ENCODE results near the gene UNK. TPM values are rescaled to one million over a fixed set of nuclear protein-coding genes. Genes with fewer than 3 reads are reported as not detected.

The UNK gene
- total RNA-seq, 4 donors from 2014 or later, result 6.9 to 69.7 (median 45.5) TPM

DNA sequence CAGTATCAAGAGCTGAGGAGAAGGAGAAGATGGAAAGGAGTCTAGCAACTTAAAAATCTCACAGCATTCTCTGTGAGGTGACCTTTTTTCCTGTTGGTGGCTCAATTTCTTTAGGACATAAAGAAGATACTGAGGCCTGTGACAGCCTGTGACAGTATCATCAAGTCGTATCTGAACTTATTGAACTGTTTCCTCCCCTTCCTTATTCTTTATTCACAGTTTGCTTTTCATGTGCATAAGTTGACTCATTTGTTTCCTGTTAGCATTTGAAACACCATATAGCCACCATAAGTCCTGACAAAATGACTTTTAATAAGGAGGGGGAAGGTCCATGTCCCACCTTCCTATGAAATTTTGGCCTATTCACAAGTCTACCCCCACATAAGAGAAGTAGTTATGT, 8.9 kb downstream of the UNK start:
- no peaks in the 10 kb centered on the region for H3K36me3 ChIP-seq
- no peaks in the 10 kb centered on the region for H3K27me3 ChIP-seq
- no peak overlapping the region for H3K4me3 ChIP-seq
- DNase-seq, result no peak
- intact Hi-C loops (cut with DNase I; ENCODE audit: low total_unique reads), result no loop called here
- no peak for TF ChIP-seq POLR2A (IDR thresholded peaks at IDR 0.05)
- TF ChIP-seq, protein P1, sequence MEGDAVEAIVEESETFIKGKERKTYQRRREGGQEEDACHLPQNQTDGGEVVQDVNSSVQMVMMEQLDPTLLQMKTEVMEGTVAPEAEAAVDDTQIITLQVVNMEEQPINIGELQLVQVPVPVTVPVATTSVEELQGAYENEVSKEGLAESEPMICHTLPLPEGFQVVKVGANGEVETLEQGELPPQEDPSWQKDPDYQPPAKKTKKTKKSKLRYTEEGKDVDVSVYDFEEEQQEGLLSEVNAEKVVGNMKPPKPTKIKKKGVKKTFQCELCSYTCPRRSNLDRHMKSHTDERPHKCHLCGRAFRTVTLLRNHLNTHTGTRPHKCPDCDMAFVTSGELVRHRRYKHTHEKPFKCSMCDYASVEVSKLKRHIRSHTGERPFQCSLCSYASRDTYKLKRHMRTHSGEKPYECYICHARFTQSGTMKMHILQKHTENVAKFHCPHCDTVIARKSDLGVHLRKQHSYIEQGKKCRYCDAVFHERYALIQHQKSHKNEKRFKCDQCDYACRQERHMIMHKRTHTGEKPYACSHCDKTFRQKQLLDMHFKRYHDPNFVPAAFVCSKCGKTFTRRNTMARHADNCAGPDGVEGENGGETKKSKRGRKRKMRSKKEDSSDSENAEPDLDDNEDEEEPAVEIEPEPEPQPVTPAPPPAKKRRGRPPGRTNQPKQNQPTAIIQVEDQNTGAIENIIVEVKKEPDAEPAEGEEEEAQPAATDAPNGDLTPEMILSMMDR (IDR thresholded peaks at IDR 0.05), result no peak
- no peaks in the 10 kb centered on the region for H3K4me1 ChIP-seq
- no peak overlapping the region for H3K27ac ChIP-seq
- no peaks in the 10 kb centered on the region for H3K9me3 ChIP-seq

DNA sequence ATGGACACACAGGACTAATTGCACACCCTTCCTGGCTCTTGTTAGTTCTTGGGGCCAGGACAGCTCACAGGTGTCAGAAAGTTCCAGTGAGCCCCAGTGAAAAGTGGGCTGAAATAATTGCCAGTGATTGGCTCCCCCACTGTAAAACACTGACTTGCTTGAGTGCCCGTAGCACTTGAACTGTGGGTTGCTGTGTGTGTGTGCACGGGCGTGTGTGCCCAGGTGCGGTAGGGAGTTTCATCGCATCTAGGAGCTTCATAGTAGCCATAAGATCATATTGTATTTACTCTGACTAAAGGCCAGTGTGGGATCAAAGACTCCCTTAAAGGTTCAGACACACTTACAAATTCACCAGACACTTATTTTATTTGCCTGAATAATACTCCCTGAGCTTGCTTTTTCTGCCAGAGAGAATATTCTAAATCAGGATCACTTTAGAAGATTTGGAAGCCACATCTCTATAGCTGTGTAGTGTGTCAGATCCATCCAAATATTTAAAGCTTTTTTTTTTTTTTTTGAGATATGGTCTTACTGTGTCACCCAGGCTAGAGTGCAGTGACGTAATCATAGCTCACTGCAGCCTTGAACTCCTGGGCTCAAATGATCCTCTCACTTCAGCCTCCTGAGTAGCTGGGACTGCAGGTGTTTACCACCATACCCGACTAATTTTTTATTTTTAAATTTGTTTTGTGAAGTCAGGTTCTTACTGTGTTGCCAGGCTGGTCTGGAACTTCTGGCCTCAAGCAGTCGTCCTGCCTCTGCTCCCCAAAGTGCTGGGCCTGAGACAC, 11.4 kb downstream of the UNK start:
- Histone ChIP-seq H3K4me1 (no peaks in the 10 kb centered on the region), H3K36me3 (no peaks in the 10 kb centered on the region), H3K4me3 (no peak overlapping the region), H3K27me3 (no peaks in the 10 kb centered on the region), H3K9me3 (no peaks in the 10 kb centered on the region), H3K27ac (no peak overlapping the region)
- TF ChIP-seq POLR2A (IDR thresholded peaks at IDR 0.05), result no peak
- intact Hi-C loops (cut with DNase I; ENCODE audit: low total_unique reads), result no loop called here
- no peak for DNase-seq

DNA sequence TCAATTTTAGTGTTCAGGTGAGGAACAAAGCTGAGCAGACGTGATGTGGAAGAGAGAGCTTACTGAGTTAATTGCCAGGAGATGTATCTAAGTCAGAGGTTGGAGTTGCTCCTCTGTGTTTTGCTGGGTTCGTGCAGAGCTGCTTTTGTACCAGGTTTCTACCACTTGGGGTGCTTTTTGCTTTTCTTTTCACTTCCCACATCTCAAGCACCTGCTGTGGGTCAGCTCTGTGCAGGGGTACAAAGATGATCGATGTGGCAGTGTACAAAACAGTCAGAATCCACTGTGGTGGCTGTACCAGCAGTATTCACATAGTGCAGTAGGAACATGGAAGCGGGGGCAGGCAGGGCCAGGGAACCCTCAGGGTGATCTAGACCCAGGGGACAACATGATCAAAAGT, 14.8 kb downstream of the UNK start:
- no peaks in the 10 kb centered on the region for H3K4me1 ChIP-seq
- no peak for TF ChIP-seq POLR2A (IDR thresholded peaks at IDR 0.05)
- TF ChIP-seq, protein P1 (IDR thresholded peaks at IDR 0.05), result no peak
- DNase-seq, result no peak
- intact Hi-C loops (cut with DNase I; ENCODE audit: low total_unique reads), result no loop called here
- no peaks in the 10 kb centered on the region for H3K27me3 ChIP-seq
- H3K36me3 ChIP-seq, result no peaks in the 10 kb centered on the region
- no peak overlapping the region for H3K27ac ChIP-seq
- H3K9me3 ChIP-seq, result no peaks in the 10 kb centered on the region
- H3K4me3 ChIP-seq, result no peak overlapping the region

DNA sequence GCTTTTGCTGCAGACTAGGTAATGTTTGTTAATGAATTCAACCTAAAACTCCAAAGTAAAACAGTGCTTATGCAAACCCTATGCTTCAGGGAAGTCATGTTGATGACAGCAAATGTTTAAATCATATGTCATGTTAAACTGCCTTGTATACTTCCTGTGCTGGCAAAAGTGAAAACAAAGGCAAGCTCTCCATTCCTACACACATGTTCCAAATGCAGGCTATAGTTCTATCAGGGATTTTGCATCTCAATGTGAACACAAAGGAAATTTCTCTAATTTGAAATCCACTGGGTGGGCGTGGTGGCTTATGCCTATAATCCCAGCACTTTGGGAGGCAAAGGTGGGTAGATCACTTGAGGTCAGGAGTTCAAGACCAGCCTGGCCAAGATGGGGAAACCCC, 19.3 kb downstream of the UNK start:
- Histone ChIP-seq H3K27me3 (no peaks in the 10 kb centered on the region), H3K4me1 (peaks cover 0 to 4% of the 10 kb centered on the region in 2 donors), H3K4me3 (no peak overlapping the region), H3K36me3 (no peaks in the 10 kb centered on the region), H3K9me3 (no peaks in the 10 kb centered on the region), H3K27ac (no peak overlapping the region)
- intact Hi-C loops (cut with DNase I; ENCODE audit: low total_unique reads), result no loop called here
- DNase-seq, result no peak
- TF ChIP-seq, protein P1 (IDR thresholded peaks at IDR 0.05), result no peak
- TF ChIP-seq POLR2A (IDR thresholded peaks at IDR 0.05), result no peak

DNA sequence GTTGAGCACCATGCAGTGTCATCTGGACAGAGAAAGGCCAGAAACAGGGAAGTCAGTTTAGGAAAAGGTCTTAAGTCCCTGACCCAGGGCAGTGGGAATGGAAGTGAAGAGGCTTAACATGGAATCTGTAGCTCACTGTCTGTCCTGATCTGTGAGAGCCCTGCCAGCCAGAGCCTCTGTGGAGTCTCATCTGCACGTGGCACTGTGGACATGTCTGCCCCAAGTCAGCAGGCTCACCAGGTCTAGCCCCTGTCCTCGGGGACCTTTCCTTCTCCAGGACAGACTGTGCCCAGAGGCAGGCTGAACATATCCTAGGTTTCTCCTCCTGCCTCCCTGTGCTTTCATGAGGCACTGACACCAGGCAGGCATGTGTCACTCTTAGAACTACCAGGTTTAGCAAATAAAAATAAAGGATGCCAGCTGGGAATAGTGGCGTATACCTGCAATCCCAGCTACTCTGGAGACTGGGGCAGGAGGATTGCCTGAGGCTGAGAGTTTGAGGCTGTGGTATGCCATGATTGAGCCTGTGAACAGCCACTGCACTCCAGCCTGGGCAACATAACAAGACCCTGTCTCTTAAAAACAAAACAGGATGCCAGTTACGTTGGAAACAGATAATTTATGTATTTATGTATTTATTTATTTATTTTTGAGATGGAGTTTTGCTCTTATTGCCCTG, 22.4 kb downstream of the UNK start:
- Histone ChIP-seq H3K9me3 (no peaks in the 10 kb centered on the region), H3K4me3 (no peak overlapping the region), H3K4me1 (peaks cover 0 to 8% of the 10 kb centered on the region in 2 donors), H3K27ac (no peak overlapping the region), H3K36me3 (no peaks in the 10 kb centered on the region), H3K27me3 (no peaks in the 10 kb centered on the region)
- TF ChIP-seq POLR2A (IDR thresholded peaks at IDR 0.05), result no peak
- TF ChIP-seq, protein P1 (IDR thresholded peaks at IDR 0.05), result no peak
- DNase-seq, result no peak
- intact Hi-C loops (cut with DNase I; ENCODE audit: low total_unique reads), result no loop called here
